CD4-positive, alpha-beta T cell treated with Interleukin-4 for 1 hour (primary cell): ENCODE data around the gene CES3.
"Not testable (repeated sequence)": the region's sequence is repeated elsewhere in the genome, so short reads cannot be mapped to it uniquely, and the experiment has no call there.

Experiments
- DNase-seq, 2 donors: peaks; one replicate each; pipeline ENCODE4 v3.0.0-alpha.2; 2020 to 2022

CES3 gene

GRCh38 chr16:66927918-66928649 lies 33.0 kb upstream of the CES3 start:
- no peak for DNase-seq

GRCh38 chr16:66928702-66929388 lies 32.2 kb upstream of the CES3 start:
- DNase-seq: peak; percentile 29

GRCh38 chr16:66930189-66930588 lies 30.9 kb upstream of the CES3 start:
- no peak for DNase-seq

GRCh38 chr16:66931665-66932064 lies 29.4 kb upstream of the CES3 start:
- no peak for DNase-seq

- no peak for DNase-seq
These were observed 29.0 kb upstream of the CES3 start for GRCh38 chr16:66932076-66932475.

- no peak for DNase-seq
These were observed 27.3 kb upstream of the CES3 start for GRCh38 chr16:66933776-66934137.

GRCh38 chr16:66934138-66934838 lies 26.8 kb upstream of the CES3 start, which contains the start of gene CIAO2B:
TSS of gene CIAO2B (minus strand) at chr16:66934402. CDS start at chr16:66934364, 38 bp downstream.
- peak; percentile 87 to 90 for DNase-seq

GRCh38 chr16:66934839-66935313 lies 26.2 kb upstream of the CES3 start:
- DNase-seq: not testable (repeated sequence)

GRCh38 chr16:66935314-66936011 lies 25.6 kb upstream of the CES3 start, which contains the start of gene CES2:
TSS of gene CES2 (plus strand) at chr16:66935516. CDS start at chr16:66935636, 120 bp downstream.
- DNase-seq: no peak

GRCh38 chr16:66936462-66936861 lies 24.6 kb upstream of the CES3 start:
- DNase-seq: no peak

GRCh38 chr16:66936889-66937554 lies 24.0 kb upstream of the CES3 start:
- no peak for DNase-seq

GRCh38 chr16:66937725-66938337 lies 23.2 kb upstream of the CES3 start:
- DNase-seq: no peak

- DNase-seq: no peak
These were observed 21.7 kb upstream of the CES3 start for GRCh38 chr16:66939366-66939765.

GRCh38 chr16:66940236-66940635 lies 20.8 kb upstream of the CES3 start:
- DNase-seq: no peak

- no peak for DNase-seq
These were observed 18.1 kb upstream of the CES3 start for GRCh38 chr16:66942981-66943380.

GRCh38 chr16:66943426-66944053 lies 17.5 kb upstream of the CES3 start:
- no peak for DNase-seq

- DNase-seq: no peak
These were observed 17.0 kb upstream of the CES3 start for GRCh38 chr16:66944054-66944441.

GRCh38 chr16:66944971-66945370 lies 16.1 kb upstream of the CES3 start:
- DNase-seq: not testable (repeated sequence)

GRCh38 chr16:66945939-66946338 lies 15.1 kb upstream of the CES3 start:
- DNase-seq: no peak

GRCh38 chr16:66946541-66946940 lies 14.5 kb upstream of the CES3 start:
- no peak for DNase-seq

- DNase-seq: no peak
These were observed 14.1 kb upstream of the CES3 start for GRCh38 chr16:66946974-66947301.
